Measurements from ENCODE around the gene ICAM2.
"Not testable (repeated sequence)": the region's sequence is repeated elsewhere in the genome, so short reads cannot be mapped to it uniquely, and the experiment has no call there.

ICAM2 gene

GRCh38 chr17:63987221-63988126 lies 33.0 kb downstream of the ICAM2 start:
- Histone ChIP-seq H3K27me3 (ENCODE audit: control insufficient read depth, insufficient read depth, low read length) (peaks cover 8% of the 10 kb centered on the region), H3K9ac (ENCODE audit: low read depth, low read length) (no peak overlapping the region), H3K36me3 (ENCODE audit: control insufficient read depth, insufficient read depth, low read length) (no peaks in the 10 kb centered on the region), H3K9me3 (ENCODE audit: control insufficient read depth, insufficient read depth, low read length) (no peaks in the 10 kb centered on the region), H3K4me1 (ENCODE audit: control insufficient read depth, insufficient read depth, low read length) (no peaks in the 10 kb centered on the region), H3K4me3 (ENCODE audit: low read depth, low read length) (no peak overlapping the region)

DNA sequence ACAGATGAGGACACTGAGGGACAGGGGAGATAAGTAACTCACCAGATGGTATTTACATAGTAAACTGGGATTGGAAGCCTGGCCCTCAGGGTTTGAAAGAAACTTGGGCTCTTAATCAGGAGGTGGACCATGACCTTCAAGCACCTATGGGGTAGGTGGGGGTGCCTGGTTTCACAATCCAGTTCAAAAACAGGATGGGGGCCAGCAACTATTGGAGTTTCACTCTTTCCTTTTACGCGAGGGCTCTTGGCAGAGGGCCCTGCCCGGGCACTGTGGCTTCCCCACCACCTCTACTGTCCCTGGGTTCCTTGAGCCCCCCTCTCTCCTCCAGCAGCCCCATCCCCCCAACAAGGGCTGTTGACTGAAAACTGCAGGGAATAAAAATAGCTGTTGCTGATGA lies 33.6 kb downstream of the ICAM2 start:
- Histone ChIP-seq H3K36me3 (ENCODE audit: control insufficient read depth, insufficient read depth, low read length) (no peaks in the 10 kb centered on the region), H3K4me3 (ENCODE audit: low read depth, low read length) (no peak overlapping the region), H3K4me1 (ENCODE audit: control insufficient read depth, insufficient read depth, low read length) (no peaks in the 10 kb centered on the region), H3K27me3 (ENCODE audit: control insufficient read depth, insufficient read depth, low read length) (peaks cover 4% of the 10 kb centered on the region), H3K9me3 (ENCODE audit: control insufficient read depth, insufficient read depth, low read length) (no peaks in the 10 kb centered on the region), H3K9ac (ENCODE audit: low read depth, low read length) (no peak overlapping the region)

DNA sequence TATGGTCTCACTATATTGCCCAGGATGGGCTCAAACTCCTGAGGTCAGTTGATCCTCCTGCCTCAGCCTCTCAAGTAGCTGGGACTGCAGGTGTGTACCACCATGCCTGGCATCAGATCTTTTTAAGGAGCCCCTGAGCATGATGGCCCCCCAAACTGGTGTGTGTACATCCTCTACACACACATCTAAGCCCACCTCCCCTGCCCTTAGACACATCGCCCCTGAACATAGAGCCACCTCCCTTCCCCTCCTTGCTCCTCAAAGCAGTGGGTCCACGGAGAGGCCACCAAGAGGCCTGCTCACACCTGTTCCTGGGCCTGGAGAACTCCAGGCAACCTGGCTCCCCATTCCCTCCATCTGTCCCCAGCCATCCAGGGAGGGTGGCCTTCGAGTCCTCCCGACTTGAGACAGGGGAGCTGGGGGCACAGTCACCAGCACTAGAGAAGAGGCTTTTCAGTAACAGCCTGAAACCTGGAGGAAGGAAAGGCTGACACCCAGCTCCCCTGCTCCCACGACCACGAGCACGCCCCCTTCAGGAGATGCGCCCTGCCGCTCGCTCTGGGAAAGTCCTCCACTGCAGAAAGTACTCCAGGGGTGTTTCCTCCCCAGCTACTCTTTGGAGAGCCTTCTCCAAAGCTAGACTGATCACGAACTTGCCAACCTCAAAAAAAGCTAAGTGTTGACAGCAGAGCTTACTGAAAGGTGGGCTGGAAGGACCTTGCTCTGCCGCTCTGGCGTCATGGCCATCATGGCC lies 34.9 kb downstream of the ICAM2 start:
- no peak overlapping the region for H3K9ac ChIP-seq (ENCODE audit: low read depth, low read length)
- no peaks in the 10 kb centered on the region for H3K9me3 ChIP-seq (ENCODE audit: control insufficient read depth, insufficient read depth, low read length)
- no peaks in the 10 kb centered on the region for H3K4me1 ChIP-seq (ENCODE audit: control insufficient read depth, insufficient read depth, low read length)
- no peaks in the 10 kb centered on the region for H3K36me3 ChIP-seq (ENCODE audit: control insufficient read depth, insufficient read depth, low read length)
- H3K4me3 ChIP-seq (ENCODE audit: low read depth, low read length): no peak overlapping the region
- no peaks in the 10 kb centered on the region for H3K27me3 ChIP-seq (ENCODE audit: control insufficient read depth, insufficient read depth, low read length)

DNA sequence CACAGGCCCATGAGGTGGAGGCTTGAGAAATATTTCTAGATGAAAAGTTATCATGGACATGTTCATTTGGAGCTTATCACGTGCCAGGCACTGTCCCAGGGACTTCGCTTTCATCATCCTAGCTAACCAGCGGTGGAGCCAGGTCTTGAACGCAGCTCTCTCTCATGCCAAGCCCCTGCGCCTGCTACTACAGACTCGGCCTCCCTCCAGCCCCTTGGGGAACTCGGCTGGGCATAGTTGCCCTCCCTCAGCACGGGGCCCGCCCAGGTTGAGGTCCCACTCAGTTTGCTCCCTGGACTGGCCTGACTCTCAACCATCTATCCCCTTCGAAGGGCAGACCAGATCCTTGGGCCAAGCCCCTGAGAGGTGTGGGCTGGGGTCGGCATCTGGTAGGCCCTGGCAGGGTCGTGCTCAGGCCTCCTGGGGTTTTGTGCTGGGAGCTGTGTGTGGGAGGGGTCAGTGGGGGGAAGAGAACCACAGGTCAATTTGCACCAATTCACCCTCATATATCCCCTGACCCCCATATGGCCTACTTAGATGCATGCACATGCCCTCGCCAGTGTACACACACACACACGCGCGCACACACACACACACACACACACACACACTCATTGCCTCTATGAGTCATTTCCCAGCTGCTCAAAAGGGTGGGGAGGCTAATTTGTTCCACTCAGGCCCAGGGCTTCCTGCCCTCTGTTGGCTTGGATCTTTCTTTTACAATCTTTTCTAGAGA lies 35.6 kb downstream of the ICAM2 start:
- H3K36me3 ChIP-seq (ENCODE audit: control insufficient read depth, insufficient read depth, low read length): no peaks in the 10 kb centered on the region
- no peaks in the 10 kb centered on the region for H3K27me3 ChIP-seq (ENCODE audit: control insufficient read depth, insufficient read depth, low read length)
- no peaks in the 10 kb centered on the region for H3K4me1 ChIP-seq (ENCODE audit: control insufficient read depth, insufficient read depth, low read length)
- H3K9ac ChIP-seq (ENCODE audit: low read depth, low read length): no peak overlapping the region
- H3K4me3 ChIP-seq (ENCODE audit: low read depth, low read length): no peak overlapping the region
- H3K9me3 ChIP-seq (ENCODE audit: control insufficient read depth, insufficient read depth, low read length): no peaks in the 10 kb centered on the region

DNA sequence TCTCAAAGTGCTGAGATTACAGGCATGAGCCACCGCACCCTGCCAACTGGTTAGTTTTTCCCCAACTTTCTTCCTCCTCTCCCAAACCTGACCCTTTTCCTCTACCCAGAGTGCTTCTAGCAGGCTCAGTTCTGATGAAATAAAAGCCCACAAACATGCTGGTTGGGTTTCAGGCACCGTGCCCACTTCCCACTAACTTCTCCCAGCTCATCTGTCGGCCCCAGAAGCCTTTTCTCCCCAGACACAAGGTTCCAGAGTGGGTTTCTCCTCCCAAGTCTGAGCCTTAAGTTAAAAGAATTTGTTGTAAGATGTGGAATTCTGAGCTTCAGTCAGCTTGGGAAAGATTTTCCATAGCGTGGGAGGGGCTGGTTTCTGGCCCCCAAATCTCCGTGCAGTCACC lies 36.2 kb downstream of the ICAM2 start:
- H3K36me3 ChIP-seq (ENCODE audit: control insufficient read depth, insufficient read depth, low read length): no peaks in the 10 kb centered on the region
- no peak overlapping the region for H3K4me3 ChIP-seq (ENCODE audit: low read depth, low read length)
- no peaks in the 10 kb centered on the region for H3K27me3 ChIP-seq (ENCODE audit: control insufficient read depth, insufficient read depth, low read length)
- H3K9ac ChIP-seq (ENCODE audit: low read depth, low read length): no peak overlapping the region
- no peaks in the 10 kb centered on the region for H3K4me1 ChIP-seq (ENCODE audit: control insufficient read depth, insufficient read depth, low read length)
- H3K9me3 ChIP-seq (ENCODE audit: control insufficient read depth, insufficient read depth, low read length): no peaks in the 10 kb centered on the region

GRCh38 chr17:63983320-63983719 lies 37.1 kb downstream of the ICAM2 start:
- no peaks in the 10 kb centered on the region for H3K27me3 ChIP-seq (ENCODE audit: control insufficient read depth, insufficient read depth, low read length)
- no peak overlapping the region for H3K9ac ChIP-seq (ENCODE audit: low read depth, low read length)
- H3K36me3 ChIP-seq (ENCODE audit: control insufficient read depth, insufficient read depth, low read length): no peaks in the 10 kb centered on the region
- no peaks in the 10 kb centered on the region for H3K9me3 ChIP-seq (ENCODE audit: control insufficient read depth, insufficient read depth, low read length)
- no peaks in the 10 kb centered on the region for H3K4me1 ChIP-seq (ENCODE audit: control insufficient read depth, insufficient read depth, low read length)
- H3K4me3 ChIP-seq (ENCODE audit: low read depth, low read length): no peak overlapping the region

DNA sequence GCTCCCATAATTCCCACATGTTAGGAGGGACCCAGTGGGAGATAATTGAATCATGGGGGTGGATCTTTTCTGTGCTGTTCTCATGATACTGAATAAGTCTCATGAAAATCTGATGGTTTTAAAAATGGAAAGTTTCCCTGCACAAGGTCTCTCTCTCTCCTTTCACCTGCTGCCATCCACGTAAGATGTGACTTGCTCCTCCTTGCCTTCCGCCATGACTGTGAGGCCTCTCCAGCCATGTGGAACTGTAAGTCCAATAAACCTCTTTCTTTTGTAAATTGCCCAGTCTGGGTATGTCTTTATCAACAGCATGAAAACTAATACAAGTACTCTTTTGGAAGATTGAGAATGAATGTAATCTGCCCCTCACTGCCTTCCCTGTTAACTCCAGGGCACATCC lies 37.8 kb downstream of the ICAM2 start:
- H3K4me1 ChIP-seq (ENCODE audit: control insufficient read depth, insufficient read depth, low read length); H3K9me3 ChIP-seq (ENCODE audit: control insufficient read depth, insufficient read depth, low read length); H3K27me3 ChIP-seq (ENCODE audit: control insufficient read depth, insufficient read depth, low read length); H3K4me3 ChIP-seq (ENCODE audit: low read depth, low read length); H3K36me3 ChIP-seq (ENCODE audit: control insufficient read depth, insufficient read depth, low read length); H3K9ac ChIP-seq (ENCODE audit: low read depth, low read length): not testable (repeated sequence)

DNA sequence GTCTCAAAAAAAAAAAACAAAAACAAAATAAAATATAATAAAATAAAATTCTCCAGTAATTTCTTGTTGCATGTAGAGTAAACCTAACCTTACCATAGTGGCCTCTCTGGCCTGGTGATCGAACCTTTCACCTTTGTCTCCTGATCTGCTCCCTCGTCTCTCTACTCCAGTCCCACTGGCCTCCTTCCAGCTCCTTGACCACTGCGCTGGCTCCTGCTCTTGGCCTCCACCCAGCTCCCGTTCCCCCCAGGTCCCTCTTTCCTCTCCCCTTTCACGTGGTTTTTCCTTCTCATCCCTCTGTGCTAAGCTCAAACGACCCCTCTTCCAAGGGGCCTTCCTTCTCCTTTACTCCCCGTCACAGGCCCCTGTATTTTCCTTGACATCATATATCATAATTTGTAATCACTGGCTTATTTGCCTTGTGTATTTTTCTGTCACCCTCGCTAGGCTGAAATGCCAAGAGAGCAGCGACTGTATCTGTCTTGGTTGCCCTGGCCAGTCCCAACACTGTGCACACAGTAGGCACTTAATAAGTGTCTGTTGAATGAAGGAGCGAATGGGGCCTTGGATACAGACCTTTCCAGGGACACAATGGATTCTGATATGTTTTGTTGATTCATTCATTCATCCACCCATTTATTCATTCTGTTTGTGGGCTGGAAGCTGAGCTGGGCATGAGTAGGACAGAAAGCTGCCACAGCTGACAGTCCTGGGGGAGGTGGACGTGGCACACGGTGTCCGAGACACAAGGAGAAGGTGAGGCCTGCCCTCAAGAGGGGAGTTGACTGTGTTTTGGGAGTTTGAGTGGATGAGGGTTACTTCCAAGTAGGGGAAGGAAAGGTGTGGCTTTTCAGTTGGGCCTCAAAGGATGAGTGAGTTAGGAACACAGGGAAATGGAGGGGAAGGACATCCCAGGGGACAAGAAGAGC lies 41.9 kb downstream of the ICAM2 start:
- H3K27me3 ChIP-seq (ENCODE audit: control insufficient read depth, insufficient read depth, low read length): no peaks in the 10 kb centered on the region
- H3K36me3 ChIP-seq (ENCODE audit: control insufficient read depth, insufficient read depth, low read length): no peaks in the 10 kb centered on the region
- no peaks in the 10 kb centered on the region for H3K4me1 ChIP-seq (ENCODE audit: control insufficient read depth, insufficient read depth, low read length)
- no peaks in the 10 kb centered on the region for H3K9me3 ChIP-seq (ENCODE audit: control insufficient read depth, insufficient read depth, low read length)
- H3K4me3 ChIP-seq (ENCODE audit: low read depth, low read length): no peak overlapping the region
- H3K9ac ChIP-seq (ENCODE audit: low read depth, low read length): no peak overlapping the region

GRCh38 chr17:63976702-63977101 lies 43.7 kb downstream of the ICAM2 start:
- no peaks in the 10 kb centered on the region for H3K4me1 ChIP-seq (ENCODE audit: control insufficient read depth, insufficient read depth, low read length)
- H3K9ac ChIP-seq (ENCODE audit: low read depth, low read length): no peak overlapping the region
- H3K27me3 ChIP-seq (ENCODE audit: control insufficient read depth, insufficient read depth, low read length): no peaks in the 10 kb centered on the region
- H3K9me3 ChIP-seq (ENCODE audit: control insufficient read depth, insufficient read depth, low read length): no peaks in the 10 kb centered on the region
- H3K36me3 ChIP-seq (ENCODE audit: control insufficient read depth, insufficient read depth, low read length): peaks cover 2% of the 10 kb centered on the region
- no peak overlapping the region for H3K4me3 ChIP-seq (ENCODE audit: low read depth, low read length)

GRCh38 chr17:63975541-63976092 lies 44.8 kb downstream of the ICAM2 start:
- H3K4me1 ChIP-seq (ENCODE audit: control insufficient read depth, insufficient read depth, low read length): no peaks in the 10 kb centered on the region
- no peak overlapping the region for H3K9ac ChIP-seq (ENCODE audit: low read depth, low read length)
- H3K4me3 ChIP-seq (ENCODE audit: low read depth, low read length): no peak overlapping the region
- no peaks in the 10 kb centered on the region for H3K9me3 ChIP-seq (ENCODE audit: control insufficient read depth, insufficient read depth, low read length)
- H3K27me3 ChIP-seq (ENCODE audit: control insufficient read depth, insufficient read depth, low read length): no peaks in the 10 kb centered on the region
- peaks cover 2% of the 10 kb centered on the region for H3K36me3 ChIP-seq (ENCODE audit: control insufficient read depth, insufficient read depth, low read length)
